Effector memory CD4-positive, alpha-beta T cell (primary cell): Measurements from ENCODE around the gene GPR42.
"Not testable (repeated sequence)": the region's sequence is repeated elsewhere in the genome, so short reads cannot be mapped to it uniquely, and the experiment has no call there.

Experiments used
- DNase-seq, 3 donors: peaks; one replicate each; pipeline ENCODE4 v3.0.0-alpha.2; 2020
- H3K27ac ChIP-seq: 2 replicates; pipeline ENCODE4 v1.7.0; 2013; ENCODE audit warnings: mild to moderate bottlenecking, low read length, moderate library complexity; ENCODE audit not compliant: insufficient read depth, poor library complexity, severe bottlenecking
- H3K27me3 ChIP-seq: replicated peaks from 2 replicates; pipeline ENCODE4 v1.7.0; 2013; ENCODE audit warnings: mild to moderate bottlenecking, low read length; ENCODE audit not compliant: insufficient read depth, control insufficient read depth, poor library complexity, severe bottlenecking
- H3K36me3 ChIP-seq: 2 replicates; pipeline ENCODE4 v1.7.0; 2013; ENCODE audit warnings: mild to moderate bottlenecking, low read length, moderate library complexity; ENCODE audit not compliant: control insufficient read depth, insufficient read depth
- H3K4me1 ChIP-seq: 2 replicates; pipeline ENCODE4 v1.7.0; 2013; ENCODE audit warnings: low read length, mild to moderate bottlenecking; ENCODE audit not compliant: control insufficient read depth, insufficient read depth, poor library complexity, severe bottlenecking
- H3K4me3 ChIP-seq: 2 replicates; pipeline ENCODE4 v1.7.0; 2013; ENCODE audit warnings: low read length, low read depth, mild to moderate bottlenecking; ENCODE audit not compliant: insufficient read depth, poor library complexity, severe bottlenecking
- H3K9me3 ChIP-seq: 2 replicates; pipeline ENCODE4 v1.7.0; 2013; ENCODE audit warnings: mild to moderate bottlenecking, low read length, moderate library complexity; ENCODE audit not compliant: control insufficient read depth

The GPR42 gene

GRCh38 chr19:35362261-35363000 lies 8.4 kb upstream of the GPR42 start:
- Histone ChIP-seq H3K27ac (no peak overlapping the region), H3K36me3 (no peaks in the 10 kb centered on the region), H3K4me3 (no peak overlapping the region), H3K9me3 (no peaks in the 10 kb centered on the region), H3K27me3 (no peaks in the 10 kb centered on the region), H3K4me1 (peaks cover 5% of the 10 kb centered on the region)
- no peak for DNase-seq

- H3K4me1 ChIP-seq, result peaks cover 2% of the 10 kb centered on the region
- H3K36me3 ChIP-seq, result no peaks in the 10 kb centered on the region
- H3K27me3 ChIP-seq, result no peaks in the 10 kb centered on the region
- DNase-seq, result no peak
- no peak overlapping the region for H3K4me3 ChIP-seq
- H3K27ac ChIP-seq, result no peak overlapping the region
- no peaks in the 10 kb centered on the region for H3K9me3 ChIP-seq
Observed at GRCh38 chr19:35363001-35363590, 7.8 kb upstream of the GPR42 start.

GRCh38 chr19:35363711-35364425 lies 7.0 kb upstream of the GPR42 start:
- Histone ChIP-seq H3K36me3 (no peaks in the 10 kb centered on the region), H3K4me3 (no peak overlapping the region), H3K9me3 (no peaks in the 10 kb centered on the region), H3K27ac (no peak overlapping the region), H3K4me1 (no peaks in the 10 kb centered on the region), H3K27me3 (no peaks in the 10 kb centered on the region)
- DNase-seq, result no peak

DNA sequence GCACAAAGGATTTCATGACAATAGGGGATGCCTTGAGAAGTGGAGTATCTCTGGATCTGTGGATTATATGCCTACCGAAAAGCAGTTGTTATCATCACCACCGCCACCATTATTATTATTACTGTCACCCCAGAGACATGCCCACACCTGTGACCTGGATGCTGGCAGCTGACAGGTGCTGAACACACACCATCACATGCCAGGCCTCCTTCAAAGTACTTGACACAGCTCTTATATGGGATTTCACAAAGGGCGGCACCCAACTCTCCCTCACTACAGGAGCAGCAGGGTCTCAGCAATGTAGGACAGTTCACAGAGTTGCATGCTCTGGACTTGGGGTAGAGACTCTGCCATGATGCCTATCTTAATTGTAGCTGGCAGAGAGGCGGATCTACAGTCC lies 5.6 kb upstream of the GPR42 start:
- Histone ChIP-seq H3K27ac (no peak overlapping the region), H3K9me3 (no peaks in the 10 kb centered on the region), H3K27me3 (no peaks in the 10 kb centered on the region), H3K4me3 (no peak overlapping the region), H3K4me1 (no peaks in the 10 kb centered on the region), H3K36me3 (no peaks in the 10 kb centered on the region)
- DNase-seq, result no peak

- H3K27ac ChIP-seq, result no peak overlapping the region
- no peaks in the 10 kb centered on the region for H3K4me1 ChIP-seq
- no peak for DNase-seq
- H3K36me3 ChIP-seq, result no peaks in the 10 kb centered on the region
- H3K27me3 ChIP-seq, result no peaks in the 10 kb centered on the region
- H3K9me3 ChIP-seq, result no peaks in the 10 kb centered on the region
- no peak overlapping the region for H3K4me3 ChIP-seq
Observed at GRCh38 chr19:35368378-35368777, 2.5 kb upstream of the GPR42 start.

GRCh38 chr19:35369522-35369921 lies 1.3 kb upstream of the GPR42 start:
- DNase-seq, result no peak
- H3K27me3 ChIP-seq, result no peaks in the 10 kb centered on the region
- H3K4me3 ChIP-seq, result no peak overlapping the region

DNA sequence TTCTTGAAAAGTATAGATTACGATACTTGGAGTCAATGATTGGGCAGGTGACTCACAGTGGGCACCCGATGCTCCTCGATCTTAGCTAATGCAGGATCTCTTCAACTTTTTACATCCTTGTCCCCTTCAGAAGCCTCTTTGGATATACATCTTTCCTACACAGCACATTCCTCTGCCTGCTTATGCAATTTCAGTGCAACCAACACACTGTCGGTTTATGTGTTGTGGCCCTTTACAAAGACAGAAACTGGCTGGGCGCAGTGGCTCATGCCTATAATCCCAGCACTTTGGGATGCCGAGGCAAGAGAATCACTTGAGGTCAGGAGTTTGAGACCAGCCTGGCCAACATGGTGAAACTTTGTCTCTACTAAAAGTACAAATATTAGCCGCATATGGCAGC lies 2.6 kb downstream of the GPR42 start:
- H3K27me3 ChIP-seq, result no peaks in the 10 kb centered on the region
- H3K27ac ChIP-seq, result no peak overlapping the region
- no peak for DNase-seq
- H3K4me3 ChIP-seq, result no peak overlapping the region
- no peaks in the 10 kb centered on the region for H3K36me3 ChIP-seq
- H3K4me1 ChIP-seq, result no peaks in the 10 kb centered on the region
- H3K9me3 ChIP-seq, result no peaks in the 10 kb centered on the region

More at GRCh38 chr19:35369522-35369921, 1.3 kb upstream of the GPR42 start:
- Histone ChIP-seq H3K9me3 (no peaks in the 10 kb centered on the region), H3K4me1 (no peaks in the 10 kb centered on the region), H3K36me3 (no peaks in the 10 kb centered on the region), H3K27ac (no peak overlapping the region)

DNA sequence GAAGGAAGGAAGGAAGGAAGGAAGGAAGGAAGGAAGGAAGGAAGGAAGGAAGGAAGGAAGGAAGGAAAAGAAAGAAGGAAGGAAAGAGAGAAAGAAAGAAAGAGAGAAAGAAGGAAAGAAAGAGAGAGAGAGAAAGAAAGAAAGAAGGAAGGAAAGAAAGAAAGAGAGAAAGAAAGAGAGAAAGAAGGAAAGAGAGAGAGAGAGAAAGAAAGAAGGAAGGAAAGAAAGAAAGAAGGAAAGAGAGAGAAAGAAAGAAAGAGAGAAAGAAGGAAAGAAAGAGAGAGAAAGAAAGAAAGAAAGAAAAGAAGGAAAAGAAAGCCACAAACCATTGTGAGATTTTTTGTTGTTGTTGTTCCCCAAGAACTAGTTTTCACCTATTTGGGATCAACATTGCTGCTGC lies 3.2 kb downstream of the GPR42 start:
- not testable (repeated sequence) for H3K9me3 ChIP-seq

DNA sequence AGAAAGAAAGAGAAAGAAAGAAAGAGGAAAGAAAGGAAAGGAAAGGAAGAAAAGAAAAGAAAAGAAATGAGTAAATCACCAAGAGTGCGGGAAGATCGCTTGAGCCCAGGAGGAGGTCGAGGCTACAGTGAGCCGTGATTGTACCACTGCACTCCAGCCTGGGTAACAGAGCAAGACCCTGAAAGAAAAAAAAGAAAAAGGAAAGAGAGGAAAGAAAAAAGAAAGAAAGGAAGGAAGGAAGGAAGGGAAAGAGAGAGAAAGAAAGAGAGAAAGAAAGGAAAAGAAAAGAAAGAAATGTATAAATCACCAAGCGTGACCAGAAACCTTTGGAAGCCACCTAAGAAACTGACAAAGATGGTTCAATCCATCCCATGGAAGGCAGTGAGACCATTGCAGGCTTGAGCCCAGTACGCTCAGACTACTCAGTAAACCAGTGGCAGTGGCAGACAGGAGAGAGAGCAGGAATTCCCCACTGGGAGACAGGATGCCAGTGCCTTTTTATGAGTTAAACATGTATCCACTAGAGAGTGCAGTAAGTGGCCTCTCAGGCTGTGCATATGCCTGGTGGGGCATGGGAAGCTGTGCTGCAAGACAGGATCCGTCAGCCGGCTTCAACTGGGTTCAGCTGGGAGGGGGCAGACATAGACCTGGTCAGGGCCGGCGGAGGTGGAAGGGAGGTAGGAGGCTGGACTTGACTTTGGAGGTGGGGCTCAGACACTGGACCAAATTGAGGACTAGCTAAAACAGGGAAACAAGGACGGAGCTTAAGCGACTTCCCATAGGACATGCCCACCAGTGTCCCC lies 4.8 kb downstream of the GPR42 start:
- Histone ChIP-seq H3K9me3 (no peaks in the 10 kb centered on the region), H3K4me1 (no peaks in the 10 kb centered on the region), H3K36me3 (no peaks in the 10 kb centered on the region), H3K27me3 (no peaks in the 10 kb centered on the region), H3K4me3 (no peak overlapping the region), H3K27ac (no peak overlapping the region)
- no peak for DNase-seq

More for the DNA sequence above, 3.2 kb downstream of the GPR42 start:
- not testable (repeated sequence) for H3K4me3 ChIP-seq, H3K27ac ChIP-seq, H3K4me1 ChIP-seq, H3K36me3 ChIP-seq, DNase-seq, H3K27me3 ChIP-seq
